Spleen (tissue), 7 donors: Measurements from ENCODE around the gene AGTPBP1.

ENCODE experiments used
- CTCF ChIP-seq, 11 experiments: fragments of 200-600 bp in 7 of 11; fragments of 450-650 bp in 4 of 11; sonication (generic) in 4 of 11; IDR thresholded peaks in 8 of 11; conservative IDR thresholded peaks in 3 of 11; 1 replicate in 7 of 11; 2 replicates in 4 of 11; pipeline versions ENCODE4 v1.4.0 to v1.8.0; 2016 to 2021; ENCODE audit warnings: antibody characterized with exemption in 11 of 11, inconsistent platforms in 4 of 11, mild to moderate bottlenecking in 1 of 11
- POLR2A ChIP-seq, 3 donors: fragments of 450-650 bp; IDR thresholded peaks; one replicate each; pipeline ENCODE4 v1.5.1; 2017; ENCODE audit warnings: antibody characterized with exemption in 3 of 3, mild to moderate bottlenecking in 1 of 3
- donor health status: DM: no; HTN: no; CAD: no; lungs with moderate emphysema.
- donor health status: DM: no; HTN: no; CAD: no.
- donor health status: DM: no; HTN: no; CAD: no.

GRCh38 chr9:85639675-85640186, 102.0 kb downstream of the AGTPBP1 start:
- TF ChIP-seq CTCF (IDR thresholded peaks at IDR 0.05 in 8 of 11, conservative IDR thresholded peaks at IDR 0.05 in 3 of 11) (no peak), POLR2A (IDR thresholded peaks at IDR 0.05) (no peak)
